SK-N-SH treated with all-trans-retinoic acid at 6 μM for 48 hours (cell line): ENCODE results near the gene OR6B1.

Experiments used
- ATAC-seq: fragments of 200-7000 bp; cut with Tn5 transposase; 3 replicates; pipeline ENCODE4 v1.9.1; 2020; ENCODE audit warnings: mild to moderate bottlenecking, moderate library complexity
- ARNTL ChIP-seq: fragments of 450-650 bp; formaldehyde crosslinking; IDR thresholded peaks from 2 replicates; pipeline ENCODE4 v1.5.0; 2020; ENCODE audit warnings: low read depth, mild to moderate bottlenecking, moderate library complexity, borderline replicate concordance
- CREB5 ChIP-seq: fragments of 250-450 bp; sonication (Bioruptor Pico); IDR thresholded peaks from 2 replicates; pipeline ENCODE4 v1.5.1; 2020; ENCODE audit warnings: low read depth, mild to moderate bottlenecking, moderate library complexity
- CSDC2 ChIP-seq: fragments of 250-450 bp; sonication (Bioruptor Pico); IDR thresholded peaks from 2 replicates; pipeline ENCODE4 v1.5.0; 2020; ENCODE audit warnings: mild to moderate bottlenecking, moderate library complexity
- CSRNP3 ChIP-seq: fragments of 250-450 bp; sonication (Bioruptor Pico); IDR thresholded peaks from 2 replicates; pipeline ENCODE4 v1.5.1; 2021; ENCODE audit warnings: mild to moderate bottlenecking, moderate library complexity
- ESRRG ChIP-seq: fragments of 250-450 bp; sonication (Bioruptor Pico); IDR thresholded peaks from 2 replicates; pipeline ENCODE4 v1.6.1; 2021; ENCODE audit warnings: mild to moderate bottlenecking
- GLIS3 ChIP-seq: fragments of 250-450 bp; sonication (Bioruptor Pico); IDR thresholded peaks from 2 replicates; pipeline ENCODE4 v1.5.0; 2020; ENCODE audit warnings: mild to moderate bottlenecking, moderate library complexity
- ISL1 ChIP-seq: fragments of 250-450 bp; sonication (Bioruptor Pico); IDR thresholded peaks from 2 replicates; pipeline ENCODE4 v2.1.2; 2022; ENCODE audit warnings: mild to moderate bottlenecking, moderate library complexity
- OSR1 ChIP-seq: fragments of 250-450 bp; sonication (Bioruptor Pico); IDR thresholded peaks from 2 replicates; pipeline ENCODE4 v1.8.0; 2022; ENCODE audit warnings: moderate library complexity, mild to moderate bottlenecking, inconsistent platforms
- PATZ1 ChIP-seq: fragments of 250-450 bp; sonication (Bioruptor Pico); IDR thresholded peaks from 2 replicates; pipeline ENCODE4 v1.8.0; 2020; ENCODE audit warnings: mild to moderate bottlenecking, moderate library complexity, borderline replicate concordance
- PPARA ChIP-seq: fragments of 250-450 bp; sonication (Bioruptor Pico); IDR thresholded peaks from 2 replicates; pipeline ENCODE4 v1.5.0; 2020; ENCODE audit warnings: mild to moderate bottlenecking, borderline replicate concordance
- RARB ChIP-seq: fragments of 250-450 bp; sonication (Bioruptor Pico); IDR thresholded peaks from 2 replicates; pipeline ENCODE4 v1.8.0; 2021; ENCODE audit warnings: mild to moderate bottlenecking, moderate library complexity
- SNAI2 ChIP-seq: fragments of 250-450 bp; sonication (Bioruptor Pico); IDR thresholded peaks from 2 replicates; pipeline ENCODE4 v1.5.0; 2020; ENCODE audit warnings: mild to moderate bottlenecking, moderate library complexity
- TCF4 ChIP-seq: fragments of 250-450 bp; sonication (Bioruptor Pico); IDR thresholded peaks from 2 replicates; pipeline ENCODE4 v1.8.0; 2021; ENCODE audit warnings: mild to moderate bottlenecking, moderate library complexity, borderline replicate concordance
- TSHZ2 ChIP-seq: fragments of 250-450 bp; sonication (Bioruptor Pico); IDR thresholded peaks from 2 replicates; pipeline ENCODE4 v1.5.0; 2020; ENCODE audit warnings: mild to moderate bottlenecking, moderate library complexity
- ZC3H10 ChIP-seq: fragments of 250-450 bp; sonication (Bioruptor Pico); IDR thresholded peaks from 2 replicates; pipeline ENCODE4 v1.5.1; 2021; ENCODE audit warnings: mild to moderate bottlenecking, moderate library complexity
- ZFP3 ChIP-seq: fragments of 250-450 bp; sonication (Bioruptor Pico); IDR thresholded peaks from 2 replicates; pipeline ENCODE4 v1.5.0; 2020; ENCODE audit warnings: mild to moderate bottlenecking, moderate library complexity
- ZNF565 ChIP-seq: fragments of 450-650 bp; formaldehyde crosslinking; conservative IDR thresholded peaks from 2 replicates; pipeline ENCODE4 v1.5.0; 2020; ENCODE audit warnings: low read depth, mild to moderate bottlenecking, moderate library complexity
- ZNF70 ChIP-seq: fragments of 450-650 bp; formaldehyde crosslinking; IDR thresholded peaks from 2 replicates; pipeline ENCODE4 v1.5.0; 2020; ENCODE audit warnings: mild to moderate bottlenecking, moderate library complexity
- ZNF8 ChIP-seq: fragments of 450-650 bp; formaldehyde crosslinking; IDR thresholded peaks from 2 replicates; pipeline ENCODE4 v1.5.0; 2020; ENCODE audit warnings: mild to moderate bottlenecking, moderate library complexity

The OR6B1 gene

GRCh38 chr7:144000020-144000419, at the start of gene OR6B1:
Gene OR6B1 (plus strand): TSS chr7:144000320. CDS start chr7:144003997, 3,677 bp downstream.
- ATAC-seq = no peak
- no peak for TF ChIP-seq ISL1 (CRISPR knock-in tag)

- no peak for TF ChIP-seq ZNF8 (CRISPR knock-in tag)
- TF ChIP-seq, all 23 proteins: peak for 0
- ATAC-seq = peak; percentile 38; the same call in 1 of the 3 replicates
Measured at GRCh38 chr7:143953421-143953820, 46.7 kb upstream of the OR6B1 start.

- no peak for TF ChIP-seq ISL1 (CRISPR knock-in tag)
- no peak for TF ChIP-seq ZFP3 (CRISPR knock-in tag)
- TF ChIP-seq ZNF70 (CRISPR knock-in tag) = no peak
- TF ChIP-seq OSR1 (CRISPR knock-in tag) = no peak
- TF ChIP-seq GLIS3 (CRISPR knock-in tag) = no peak
- TF ChIP-seq ESRRG = no peak
- TF ChIP-seq ARNTL (CRISPR knock-in tag) = no peak
- no peak for TF ChIP-seq ZNF8 (CRISPR knock-in tag)
- no peak for TF ChIP-seq TCF4 (CRISPR knock-in tag)
- TF ChIP-seq CREB5 (CRISPR knock-in tag) = no peak
- no peak for TF ChIP-seq TSHZ2 (CRISPR knock-in tag)
- no peak for TF ChIP-seq ZNF565 (CRISPR knock-in tag)
- no peak for TF ChIP-seq RARB (CRISPR knock-in tag)
- no peak for TF ChIP-seq PPARA
- TF ChIP-seq SNAI2 (CRISPR knock-in tag) = no peak
- ATAC-seq = no peak
Measured at GRCh38 chr7:143954135-143954534, 46.0 kb upstream of the OR6B1 start.

GRCh38 chr7:143954544-143954943, 45.6 kb upstream of the OR6B1 start, which contains the start of gene OR2F1:
Gene OR2F1 (plus strand): TSS chr7:143954844. CDS start chr7:143959971, 5,127 bp downstream.
- TF ChIP-seq ZNF565 (CRISPR knock-in tag) = no peak
- no peak for TF ChIP-seq PATZ1
- TF ChIP-seq OSR1 (CRISPR knock-in tag) = no peak
- no peak for TF ChIP-seq CSRNP3 (CRISPR knock-in tag)
- TF ChIP-seq TCF4 (CRISPR knock-in tag) = no peak
- no peak for TF ChIP-seq ISL1 (CRISPR knock-in tag)
- no peak for TF ChIP-seq PPARA
- TF ChIP-seq RARB (CRISPR knock-in tag) = no peak
- no peak for TF ChIP-seq ZFP3 (CRISPR knock-in tag)
- TF ChIP-seq CSDC2 = no peak
- no peak for TF ChIP-seq ZC3H10 (CRISPR knock-in tag)
- no peak for TF ChIP-seq GLIS3 (CRISPR knock-in tag)
- no peak for TF ChIP-seq ARNTL (CRISPR knock-in tag)
- TF ChIP-seq ESRRG = no peak
- no peak for ATAC-seq

- TF ChIP-seq OSR1 (CRISPR knock-in tag) = no peak
- peak; percentile 53; the same call in 2 of the 3 replicates for ATAC-seq
Measured at GRCh38 chr7:143958781-143959180, 41.3 kb upstream of the OR6B1 start.
